Coronary artery (tissue), 2 donors: ENCODE results near the gene CLN5.

Source experiments
- DNase-seq: peaks from one replicate; pipeline ENCODE4 v3.0.0-alpha.2; 2017; ENCODE audit warnings: low spot score
- H3K27ac ChIP-seq, 2 donors: fragments of 200-600 bp; sonication (generic); one replicate each; pipeline ENCODE4 v1.5.1; 2016 to 2019
- H3K4me3 ChIP-seq: fragments of 200-600 bp; sonication (generic); 2 replicates; pipeline ENCODE4 v1.5.1; 2016; ENCODE audit warnings: mild to moderate bottlenecking, moderate library complexity
- TF ChIP-seq, protein P1 (sequence below): fragments of 200-600 bp; sonication (generic); IDR thresholded peaks from one replicate; pipeline ENCODE4 v1.5.1; 2019; ENCODE audit warnings: antibody characterized with exemption

CLN5 gene

DNA sequence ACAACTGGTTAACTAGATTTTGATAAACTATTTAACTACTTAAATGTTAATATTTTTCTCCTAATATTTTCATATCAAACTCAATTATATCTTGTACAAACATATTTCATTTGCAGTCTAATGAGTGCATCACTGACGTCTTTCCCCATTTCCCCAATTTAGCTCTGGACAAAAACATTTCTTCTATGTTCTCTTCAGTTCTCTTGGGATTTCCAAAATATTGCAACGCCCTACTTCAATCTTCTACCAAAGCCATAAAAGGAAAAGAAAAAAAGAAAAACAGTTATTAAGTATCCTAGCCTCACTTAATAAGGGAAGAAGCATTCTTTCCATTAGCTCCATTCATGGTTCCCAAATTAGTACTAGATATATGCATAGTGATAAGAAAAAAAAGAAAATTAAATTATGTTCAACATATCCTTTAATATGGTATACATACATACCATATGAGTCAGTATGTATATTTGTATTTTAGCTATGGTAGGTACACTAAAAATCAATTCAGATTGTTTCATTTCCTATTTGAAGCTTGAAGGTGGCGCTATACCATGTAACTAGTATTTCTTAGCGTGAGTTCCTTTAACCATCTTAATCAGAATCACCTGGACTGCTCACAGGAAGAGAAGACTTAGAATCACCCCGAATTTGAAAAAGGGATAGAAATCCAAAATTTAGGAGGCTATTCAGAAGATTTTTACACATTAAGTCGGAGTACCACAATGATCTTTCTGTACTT lies 25.2 kb downstream of the CLN5 start:
- Histone ChIP-seq H3K27ac (peak overlapping the region; percentile 86), H3K4me3 (no peak overlapping the region)
- no peak for DNase-seq
- TF ChIP-seq, protein P1, sequence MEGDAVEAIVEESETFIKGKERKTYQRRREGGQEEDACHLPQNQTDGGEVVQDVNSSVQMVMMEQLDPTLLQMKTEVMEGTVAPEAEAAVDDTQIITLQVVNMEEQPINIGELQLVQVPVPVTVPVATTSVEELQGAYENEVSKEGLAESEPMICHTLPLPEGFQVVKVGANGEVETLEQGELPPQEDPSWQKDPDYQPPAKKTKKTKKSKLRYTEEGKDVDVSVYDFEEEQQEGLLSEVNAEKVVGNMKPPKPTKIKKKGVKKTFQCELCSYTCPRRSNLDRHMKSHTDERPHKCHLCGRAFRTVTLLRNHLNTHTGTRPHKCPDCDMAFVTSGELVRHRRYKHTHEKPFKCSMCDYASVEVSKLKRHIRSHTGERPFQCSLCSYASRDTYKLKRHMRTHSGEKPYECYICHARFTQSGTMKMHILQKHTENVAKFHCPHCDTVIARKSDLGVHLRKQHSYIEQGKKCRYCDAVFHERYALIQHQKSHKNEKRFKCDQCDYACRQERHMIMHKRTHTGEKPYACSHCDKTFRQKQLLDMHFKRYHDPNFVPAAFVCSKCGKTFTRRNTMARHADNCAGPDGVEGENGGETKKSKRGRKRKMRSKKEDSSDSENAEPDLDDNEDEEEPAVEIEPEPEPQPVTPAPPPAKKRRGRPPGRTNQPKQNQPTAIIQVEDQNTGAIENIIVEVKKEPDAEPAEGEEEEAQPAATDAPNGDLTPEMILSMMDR: no peak

DNA sequence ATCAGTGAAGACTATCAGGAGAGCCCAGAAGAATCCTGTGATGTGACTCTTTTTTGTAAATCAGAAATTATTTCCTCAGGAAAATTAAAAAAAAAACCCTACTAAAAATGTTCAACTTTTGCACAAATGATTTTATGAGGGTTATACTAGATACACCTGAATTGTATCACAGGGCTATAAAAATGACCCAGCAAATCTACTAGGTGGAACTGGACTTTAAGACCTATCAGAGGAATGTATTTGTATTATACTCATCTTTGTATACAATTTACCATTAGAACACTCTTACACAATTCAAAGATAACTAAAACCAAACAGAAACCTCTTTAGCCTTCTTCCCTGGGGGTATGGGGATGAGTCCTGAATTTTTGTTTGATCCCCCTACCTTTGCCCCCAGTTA lies 27.9 kb downstream of the CLN5 start:
- Histone ChIP-seq H3K27ac (peak overlapping the region in 1 of 2 donors; percentile 63), H3K4me3 (peak overlapping the region; percentile 95)
- TF ChIP-seq, protein P1: no peak
- DNase-seq: no peak

DNA sequence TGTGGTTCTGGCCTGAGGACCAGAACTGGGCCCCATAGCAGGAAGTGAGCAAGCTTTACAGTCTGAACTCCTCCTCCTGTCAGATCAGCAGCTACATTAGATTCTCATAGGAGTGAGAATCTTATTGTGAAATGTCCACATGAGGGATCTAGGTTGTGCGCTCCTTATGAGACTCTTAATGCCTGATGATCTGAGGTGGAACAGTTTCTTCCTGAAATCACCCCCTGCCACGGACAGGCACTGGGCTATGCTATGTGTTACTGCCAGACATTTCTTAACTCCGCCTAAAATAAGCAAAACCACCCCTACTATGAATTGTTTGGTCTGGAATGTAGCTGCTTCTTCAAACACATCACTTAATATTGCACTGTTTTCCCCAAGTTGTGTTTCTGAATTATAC lies 30.5 kb downstream of the CLN5 start:
- Histone ChIP-seq H3K27ac (peak overlapping the region; percentile 59 to 72), H3K4me3 (peak overlapping the region; percentile 95)
- DNase-seq: no peak
- TF ChIP-seq, protein P1: no peak

DNA sequence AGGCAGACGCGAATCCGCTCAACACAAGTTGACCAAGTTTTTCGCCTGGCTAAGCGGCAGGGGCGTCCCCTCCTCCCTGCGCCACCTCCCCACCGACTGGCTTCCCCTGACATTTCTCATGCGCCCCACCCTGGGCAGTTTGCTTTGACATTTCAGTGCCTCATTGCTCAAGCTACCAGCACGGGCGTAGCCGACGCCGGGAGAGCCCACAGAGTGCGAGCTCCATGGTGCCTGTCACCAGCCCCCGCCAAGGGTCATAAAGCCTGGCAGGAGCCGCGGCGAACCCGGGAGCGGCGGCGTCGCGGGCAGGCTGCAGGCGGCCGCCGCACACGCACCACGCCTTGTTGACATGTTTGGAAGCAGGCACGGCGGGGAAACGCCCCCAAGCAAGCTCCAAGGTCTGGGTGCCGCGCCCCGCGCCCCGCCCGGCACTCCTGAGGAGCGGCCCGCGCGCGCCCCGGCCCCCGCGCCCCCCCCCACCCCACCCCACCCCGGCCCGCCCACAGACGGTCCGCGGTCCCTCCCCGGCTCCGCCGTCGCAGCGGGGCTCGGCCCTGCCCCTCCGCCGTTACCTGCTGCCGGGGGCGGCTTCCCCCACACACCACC lies 34.5 kb downstream of the CLN5 start:
- DNase-seq: peak; percentile 95
- TF ChIP-seq, protein P1: no peak
- peak overlapping the region; percentile 99 to 100 for H3K27ac ChIP-seq
- peak overlapping the region; percentile 95 for H3K4me3 ChIP-seq

DNA sequence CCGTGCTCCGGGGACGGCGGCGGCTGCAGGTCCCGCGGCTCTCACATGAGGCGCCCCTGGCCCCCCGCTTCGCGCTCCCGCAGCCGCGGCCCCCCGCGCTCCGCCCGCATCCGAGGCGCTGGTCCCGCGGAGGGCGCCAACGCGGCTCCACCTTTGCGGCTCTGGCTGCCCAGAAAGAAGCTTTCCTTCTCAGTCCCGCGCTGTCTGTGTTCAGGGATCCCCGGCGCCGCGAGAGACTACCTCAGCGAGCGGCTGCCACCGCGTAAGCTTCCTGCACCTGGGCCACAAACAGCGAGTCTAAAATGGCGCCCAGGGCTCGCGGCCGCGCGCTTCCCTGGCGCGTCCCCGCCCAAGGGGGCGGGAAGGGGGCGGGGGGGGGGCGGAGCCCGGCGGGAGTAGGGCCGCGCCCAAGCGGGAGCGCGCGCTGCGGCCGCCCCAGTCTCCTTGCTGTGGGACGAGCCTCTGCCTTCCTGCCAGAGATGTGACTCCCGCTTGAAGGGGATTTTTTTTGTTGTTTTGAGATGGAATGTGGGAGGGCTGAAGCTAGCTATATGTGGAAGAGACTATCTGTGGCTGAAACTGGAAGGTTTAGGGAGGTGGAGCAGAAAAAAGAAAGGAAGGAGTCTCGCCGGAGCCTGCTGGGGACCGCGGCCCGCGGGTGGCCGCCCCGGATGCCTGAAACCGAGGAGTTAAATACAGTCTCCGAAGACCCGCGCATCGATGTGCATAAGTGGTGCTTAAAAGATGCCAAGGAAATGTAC lies 35.2 kb downstream of the CLN5 start, which contains the start of gene FBXL3:
FBXL3 (minus strand) TSS at position 299 of the 761 bp plus-strand sequence. CDS start 5,299 bp downstream, outside the sequence.
- peak; percentile 93 for DNase-seq
- TF ChIP-seq, protein P1: no peak
- Histone ChIP-seq H3K27ac (peak within 1 kb of the TSS; percentile 99 to 100), H3K4me3 (peak within 1 kb of the TSS; percentile 95)

DNA sequence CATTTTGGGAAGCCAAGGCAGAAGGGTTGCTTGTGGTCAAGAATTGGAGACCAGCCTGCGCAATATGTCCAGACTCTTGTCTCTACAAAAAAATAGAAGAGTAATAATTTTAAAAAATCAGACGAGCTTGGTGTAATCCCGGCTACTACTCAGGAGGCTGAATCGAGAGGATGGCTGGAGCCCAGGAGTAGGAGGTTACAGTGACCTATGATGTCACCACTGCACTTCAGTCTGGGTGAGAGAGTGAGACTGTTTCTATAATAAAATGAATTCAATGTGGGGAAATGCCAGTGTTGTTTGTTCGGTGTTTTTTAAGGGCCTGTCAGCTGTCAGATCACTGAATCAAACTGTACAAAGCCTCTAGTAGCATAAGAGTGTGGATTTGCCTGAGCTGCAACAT lies 36.3 kb downstream of the CLN5 start:
- DNase-seq: no peak
- TF ChIP-seq, protein P1: no peak
- peak overlapping the region; percentile 99 to 100 for H3K27ac ChIP-seq
- peak overlapping the region; percentile 95 for H3K4me3 ChIP-seq
